GM18499 (cell line): ENCODE results near the gene KCNQ1OT1.

ENCODE experiments used
- ATAC-seq: cut with Tn5 transposase; IDR thresholded peaks from one replicate; pipeline ENCODE4 v1.9.1; 2021; ENCODE audit warnings: moderate number of reproducible peaks; ENCODE audit not compliant: insufficient read depth, unreplicated experiment

Gene KCNQ1OT1

GRCh38 chr11:2722955-2723354 lies 23.2 kb upstream of the KCNQ1OT1 start:
- ATAC-seq, result no peak

- ATAC-seq, result no peak
Measured at GRCh38 chr11:2721210-2721916, 21.6 kb upstream of the KCNQ1OT1 start.

- no peak for ATAC-seq
Measured at GRCh38 chr11:2719831-2720590, 20.2 kb upstream of the KCNQ1OT1 start.

GRCh38 chr11:2718817-2719438 lies 19.1 kb upstream of the KCNQ1OT1 start:
- ATAC-seq, result no peak

GRCh38 chr11:2717561-2718325 lies 17.9 kb upstream of the KCNQ1OT1 start:
- ATAC-seq, result no peak

GRCh38 chr11:2716376-2717095 lies 16.7 kb upstream of the KCNQ1OT1 start:
- no peak for ATAC-seq

GRCh38 chr11:2715716-2716350 lies 16.0 kb upstream of the KCNQ1OT1 start:
- ATAC-seq, result no peak

- ATAC-seq, result no peak
Measured at GRCh38 chr11:2714871-2715270, 15.1 kb upstream of the KCNQ1OT1 start.

- no peak for ATAC-seq
Measured at GRCh38 chr11:2714463-2714800, 14.6 kb upstream of the KCNQ1OT1 start.

GRCh38 chr11:2713661-2714462 lies 14.1 kb upstream of the KCNQ1OT1 start:
- no peak for ATAC-seq

- ATAC-seq, result no peak
Measured at GRCh38 chr11:2713094-2713493, 13.3 kb upstream of the KCNQ1OT1 start.

- ATAC-seq, result no peak
Measured at GRCh38 chr11:2711161-2711560, 11.4 kb upstream of the KCNQ1OT1 start.

- no peak for ATAC-seq
Measured at GRCh38 chr11:2709429-2709828, 9.6 kb upstream of the KCNQ1OT1 start.

GRCh38 chr11:2708757-2709281 lies 9.0 kb upstream of the KCNQ1OT1 start:
- ATAC-seq, result no peak

GRCh38 chr11:2708151-2708581 lies 8.4 kb upstream of the KCNQ1OT1 start:
- no peak for ATAC-seq

GRCh38 chr11:2707736-2708135 lies 7.9 kb upstream of the KCNQ1OT1 start:
- no peak for ATAC-seq

GRCh38 chr11:2706321-2706720 lies 6.5 kb upstream of the KCNQ1OT1 start:
- ATAC-seq, result no peak

GRCh38 chr11:2704896-2705606 lies 5.3 kb upstream of the KCNQ1OT1 start:
- ATAC-seq, result no peak
